Progenitor cell of endocrine pancreas (in vitro differentiated cells): ENCODE results near the gene ACVRL1. TPM values are rescaled to one million over a fixed set of nuclear protein-coding genes. Genes with fewer than 3 reads are reported as not detected.

Source experiments
- DNase-seq: peaks from one replicate; pipeline ENCODE4 v3.0.0; 2021; ENCODE audit warnings: low spot score; ENCODE audit not compliant: unreplicated experiment
- H3K27ac Mint-ChIP-seq: 2 replicates; pipeline ENCODE4 v1.8.0; 2021; ENCODE audit warnings: mild to moderate bottlenecking, moderate library complexity, mixed read lengths
- H3K27me3 Mint-ChIP-seq: 2 replicates; pipeline ENCODE4 v1.8.0; 2021; ENCODE audit warnings: mixed read lengths
- H3K36me3 Mint-ChIP-seq: 2 replicates; pipeline ENCODE4 v1.8.0; 2022; ENCODE audit warnings: mixed read lengths; ENCODE audit not compliant: insufficient read depth
- H3K4me1 Mint-ChIP-seq: 2 replicates; pipeline ENCODE4 v1.8.0; 2021; ENCODE audit warnings: low read depth, mixed read lengths
- H3K4me3 Mint-ChIP-seq: 2 replicates; pipeline ENCODE4 v1.8.0; 2021; ENCODE audit warnings: low read depth, mild to moderate bottlenecking, moderate library complexity, mixed read lengths
- H3K9me3 Mint-ChIP-seq: 2 replicates; pipeline ENCODE4 v1.8.0; 2021; ENCODE audit warnings: low read depth, mixed read lengths
- CTCF ChIP-seq: fragments of 200-600 bp; sonication (generic); IDR thresholded peaks from one replicate; pipeline ENCODE4 v1.5.0; 2021; ENCODE audit warnings: antibody characterized with exemption, mild to moderate bottlenecking; ENCODE audit not compliant: unreplicated experiment
- total RNA-seq: library from RNA; stranded (reverse); gene quantifications from 2 replicates; pipeline ENCODE4 v1.2.1, GENCODE V29; 2021

Gene ACVRL1
- total RNA-seq, 1 donor from 2014 or later, result not detected

GRCh38 chr12:51915951-51916350, 8.6 kb downstream of the ACVRL1 start:
- Mint-ChIP-seq H3K9me3 (no peaks in the 10 kb centered on the region), H3K4me3 (no peak overlapping the region), H3K27me3 (peaks cover 34% of the 10 kb centered on the region), H3K36me3 (no peaks in the 10 kb centered on the region), H3K27ac (no peak overlapping the region), H3K4me1 (peaks cover 17% of the 10 kb centered on the region)
- no peak for DNase-seq
- TF ChIP-seq CTCF, result no peak

DNA sequence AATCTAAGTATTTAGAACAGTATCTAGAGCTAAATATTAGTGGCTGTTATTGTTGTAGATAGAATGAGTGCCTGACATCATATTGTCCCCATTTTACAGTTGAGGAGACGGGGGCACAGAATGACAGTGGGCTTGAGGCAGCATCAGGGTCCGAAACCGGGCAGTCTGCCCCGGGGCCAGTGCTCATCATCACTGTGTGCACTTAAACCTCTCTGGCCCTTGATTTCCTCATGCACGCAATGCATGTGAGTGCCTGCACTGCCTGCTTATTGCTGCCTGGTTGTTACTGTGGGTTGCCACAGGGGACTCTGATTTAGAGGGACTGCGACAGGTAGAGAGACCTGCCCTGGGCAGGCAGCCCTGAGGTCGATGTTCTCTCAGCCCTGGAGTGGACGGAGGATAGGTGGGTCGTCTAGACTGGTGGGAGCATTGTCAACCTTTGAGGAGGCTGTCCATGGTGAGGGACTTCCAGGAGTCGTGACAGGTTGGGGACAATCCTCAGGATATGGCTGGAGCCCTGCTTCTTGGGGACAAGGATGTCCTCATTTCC, 9.8 kb downstream of the ACVRL1 start:
- no peak overlapping the region for H3K4me3 Mint-ChIP-seq
- no peak overlapping the region for H3K27ac Mint-ChIP-seq
- DNase-seq, result no peak
- no peaks in the 10 kb centered on the region for H3K36me3 Mint-ChIP-seq
- peaks cover 23% of the 10 kb centered on the region for H3K27me3 Mint-ChIP-seq
- peaks cover 19% of the 10 kb centered on the region for H3K4me1 Mint-ChIP-seq
- no peak for TF ChIP-seq CTCF
- no peaks in the 10 kb centered on the region for H3K9me3 Mint-ChIP-seq

DNA sequence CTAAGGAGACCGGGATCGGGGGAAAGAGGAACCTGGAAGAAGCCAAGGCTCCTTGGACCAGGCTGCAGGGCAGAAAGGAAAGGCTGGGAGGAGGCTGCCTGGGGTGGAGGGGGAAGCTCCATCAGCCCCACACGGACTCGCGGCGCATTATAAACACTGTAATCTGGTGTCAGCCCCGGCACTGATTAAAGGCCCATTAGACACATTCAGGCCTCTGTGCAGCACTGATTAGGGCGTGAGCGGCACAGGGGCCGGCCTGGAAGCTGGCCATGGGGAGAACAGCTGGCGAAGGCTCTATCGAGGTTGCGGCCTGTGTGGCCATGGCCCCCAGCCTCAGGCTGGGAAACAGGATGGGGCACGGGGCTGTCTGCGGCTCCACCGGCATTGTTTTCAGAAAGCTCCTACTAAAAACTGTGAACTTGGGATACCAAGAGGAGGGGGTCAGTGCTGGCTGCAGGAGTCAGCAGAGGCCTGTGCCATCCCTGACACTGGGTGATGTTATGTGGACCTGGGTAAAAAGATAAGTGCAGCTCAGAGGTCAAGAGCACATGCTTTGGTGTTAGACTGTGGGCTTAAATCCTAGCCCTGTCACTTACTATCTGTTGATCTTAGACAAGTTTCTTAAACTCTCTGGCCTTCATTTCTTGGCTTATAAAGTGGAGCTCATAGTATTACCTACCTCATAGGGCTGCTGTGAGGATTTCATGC, 10.6 kb downstream of the ACVRL1 start:
- no peak for DNase-seq
- no peaks in the 10 kb centered on the region for H3K9me3 Mint-ChIP-seq
- H3K36me3 Mint-ChIP-seq, result no peaks in the 10 kb centered on the region
- H3K4me1 Mint-ChIP-seq, result peaks cover 19% of the 10 kb centered on the region
- no peak for TF ChIP-seq CTCF
- no peak overlapping the region for H3K4me3 Mint-ChIP-seq
- no peak overlapping the region for H3K27ac Mint-ChIP-seq
- peaks cover 16% of the 10 kb centered on the region for H3K27me3 Mint-ChIP-seq

DNA sequence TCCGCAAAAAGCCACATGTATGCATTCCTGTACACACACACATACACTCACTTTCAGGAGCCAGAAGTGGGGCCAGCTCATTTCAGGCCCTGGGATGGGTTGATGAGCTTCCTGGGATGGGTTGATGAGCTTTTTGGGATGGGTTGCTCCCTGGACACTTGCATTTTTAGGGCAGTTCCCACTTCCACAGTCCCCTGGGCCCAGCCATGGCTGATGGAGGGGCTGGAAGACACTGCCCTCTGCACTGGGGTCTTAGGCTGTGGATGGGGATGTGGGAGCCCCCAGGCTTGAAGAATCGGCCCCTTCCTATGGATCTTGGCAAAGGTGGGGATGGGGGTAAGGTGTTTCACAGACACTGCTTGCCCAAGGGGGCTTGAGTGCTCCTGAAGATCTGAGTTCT, 12.7 kb downstream of the ACVRL1 start:
- Mint-ChIP-seq H3K4me1 (peaks cover 19% of the 10 kb centered on the region), H3K27me3 (peaks cover 22% of the 10 kb centered on the region), H3K9me3 (no peaks in the 10 kb centered on the region), H3K27ac (no peak overlapping the region), H3K36me3 (no peaks in the 10 kb centered on the region), H3K4me3 (no peak overlapping the region)
- no peak for DNase-seq
- no peak for TF ChIP-seq CTCF

GRCh38 chr12:51921017-51921725, 13.9 kb downstream of the ACVRL1 start:
- DNase-seq, result no peak
- TF ChIP-seq CTCF, result no peak
- Mint-ChIP-seq H3K27me3 (peaks cover 24% of the 10 kb centered on the region), H3K9me3 (no peaks in the 10 kb centered on the region), H3K36me3 (no peaks in the 10 kb centered on the region), H3K4me3 (no peak overlapping the region), H3K27ac (no peak overlapping the region), H3K4me1 (peaks cover 21% of the 10 kb centered on the region)
